Measurements from ENCODE around the gene GHSR.
"Not testable (repeated sequence)": the region's sequence is repeated elsewhere in the genome, so short reads cannot be mapped to it uniquely, and the experiment has no call there.

GHSR gene, protein sequence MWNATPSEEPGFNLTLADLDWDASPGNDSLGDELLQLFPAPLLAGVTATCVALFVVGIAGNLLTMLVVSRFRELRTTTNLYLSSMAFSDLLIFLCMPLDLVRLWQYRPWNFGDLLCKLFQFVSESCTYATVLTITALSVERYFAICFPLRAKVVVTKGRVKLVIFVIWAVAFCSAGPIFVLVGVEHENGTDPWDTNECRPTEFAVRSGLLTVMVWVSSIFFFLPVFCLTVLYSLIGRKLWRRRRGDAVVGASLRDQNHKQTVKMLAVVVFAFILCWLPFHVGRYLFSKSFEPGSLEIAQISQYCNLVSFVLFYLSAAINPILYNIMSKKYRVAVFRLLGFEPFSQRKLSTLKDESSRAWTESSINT

DNA sequence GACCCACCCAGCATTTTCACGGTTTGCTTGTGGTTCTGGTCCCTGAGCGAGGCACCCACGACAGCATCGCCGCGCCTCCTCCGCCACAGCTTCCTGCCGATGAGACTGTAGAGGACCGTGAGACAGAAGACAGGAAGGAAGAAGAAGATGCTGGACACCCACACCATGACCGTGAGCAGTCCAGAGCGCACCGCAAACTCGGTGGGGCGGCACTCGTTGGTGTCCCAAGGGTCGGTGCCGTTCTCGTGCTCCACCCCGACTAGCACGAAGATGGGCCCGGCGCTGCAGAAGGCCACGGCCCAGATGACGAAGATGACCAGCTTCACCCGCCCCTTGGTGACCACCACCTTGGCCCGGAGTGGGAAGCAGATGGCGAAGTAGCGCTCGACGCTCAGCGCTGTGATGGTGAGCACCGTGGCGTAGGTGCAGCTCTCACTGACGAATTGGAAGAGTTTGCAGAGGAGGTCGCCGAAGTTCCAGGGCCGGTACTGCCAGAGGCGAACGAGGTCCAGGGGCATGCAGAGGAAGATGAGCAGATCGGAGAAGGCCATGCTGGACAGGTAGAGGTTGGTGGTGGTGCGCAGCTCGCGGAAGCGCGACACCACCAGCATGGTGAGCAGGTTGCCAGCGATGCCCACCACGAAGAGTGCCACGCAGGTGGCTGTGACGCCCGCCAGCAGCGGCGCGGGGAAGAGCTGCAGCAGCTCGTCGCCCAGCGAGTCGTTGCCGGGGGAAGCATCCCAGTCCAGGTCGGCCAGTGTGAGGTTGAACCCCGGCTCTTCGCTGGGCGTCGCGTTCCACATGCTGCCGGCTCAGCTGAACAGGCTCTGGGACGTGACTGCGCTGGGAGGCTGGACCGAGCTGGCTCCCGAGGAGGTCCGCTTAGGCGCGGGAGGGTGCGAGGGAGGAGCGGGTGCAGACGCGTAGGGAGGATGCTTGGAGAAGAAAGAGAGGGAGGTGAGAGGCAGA lies at the start of gene GHSR:
Gene GHSR (minus strand): TSS at position 846 of the 969 bp plus-strand sequence. CDS start 43 bp downstream, at position 803.
- no peak for TF ChIP-seq ZNF384 (IDR thresholded peaks at IDR 0.05)
- TF ChIP-seq SP1 (IDR thresholded peaks at IDR 0.05): no peak
- TF ChIP-seq L3MBTL2 (conservative IDR thresholded peaks at IDR 0.05): no peak
- TF ChIP-seq FOXA1 (IDR thresholded peaks at IDR 0.05): no peak
- no peak for TF ChIP-seq ARNT (IDR thresholded peaks at IDR 0.05)
- TF ChIP-seq FOXM1 (IDR thresholded peaks at IDR 0.05; ENCODE audit: borderline replicate concordance): no peak
- TF ChIP-seq LEF1 (IDR thresholded peaks at IDR 0.05; ENCODE audit: borderline replicate concordance): no peak
- TF ChIP-seq BHLHE40 (IDR thresholded peaks at IDR 0.05; ENCODE audit: borderline replicate concordance): no peak
- TF ChIP-seq TARDBP (IDR thresholded peaks at IDR 0.05): no peak
- TF ChIP-seq FOXK2 (IDR thresholded peaks at IDR 0.05): no peak
- TF ChIP-seq, protein P1, sequence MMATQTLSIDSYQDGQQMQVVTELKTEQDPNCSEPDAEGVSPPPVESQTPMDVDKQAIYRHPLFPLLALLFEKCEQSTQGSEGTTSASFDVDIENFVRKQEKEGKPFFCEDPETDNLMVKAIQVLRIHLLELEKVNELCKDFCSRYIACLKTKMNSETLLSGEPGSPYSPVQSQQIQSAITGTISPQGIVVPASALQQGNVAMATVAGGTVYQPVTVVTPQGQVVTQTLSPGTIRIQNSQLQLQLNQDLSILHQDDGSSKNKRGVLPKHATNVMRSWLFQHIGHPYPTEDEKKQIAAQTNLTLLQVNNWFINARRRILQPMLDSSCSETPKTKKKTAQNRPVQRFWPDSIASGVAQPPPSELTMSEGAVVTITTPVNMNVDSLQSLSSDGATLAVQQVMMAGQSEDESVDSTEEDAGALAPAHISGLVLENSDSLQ (IDR thresholded peaks at IDR 0.05): no peak

DNA sequence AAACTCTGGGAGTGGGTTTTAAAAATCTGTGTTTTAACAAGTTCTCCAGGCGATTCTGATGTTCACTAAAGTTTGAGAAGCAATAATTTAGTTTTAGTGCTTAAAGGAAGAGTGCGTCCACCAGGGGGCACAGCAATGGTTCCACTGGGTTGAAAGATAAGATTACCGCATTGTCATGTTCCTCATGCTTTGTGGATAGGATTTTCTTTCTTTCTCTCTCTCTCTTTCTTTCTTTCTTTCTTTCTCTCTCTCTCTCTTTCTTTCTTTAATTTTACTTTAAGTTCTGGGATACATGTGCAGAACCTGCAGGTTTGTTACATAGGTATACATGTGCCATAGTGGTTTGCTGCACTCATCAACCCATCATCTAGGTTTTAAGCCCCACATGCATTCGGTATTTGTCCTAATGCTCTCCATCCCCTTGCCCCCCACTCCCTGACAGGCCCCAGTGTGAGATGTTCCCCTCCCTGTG lies 42.0 kb upstream of the GHSR start:
- peak; percentile 58 for DNase-seq (ENCODE audit: extremely low spot score)
- CTCF ChIA-PET, POLR2A ChIA-PET: not testable (repeated sequence)

More for the DNA sequence above, at the start of gene GHSR:
- no peak for DNase-seq (ENCODE audit: extremely low spot score)
- CTCF ChIA-PET: no interaction called here
- POLR2A ChIA-PET: no interaction called here

DNA sequence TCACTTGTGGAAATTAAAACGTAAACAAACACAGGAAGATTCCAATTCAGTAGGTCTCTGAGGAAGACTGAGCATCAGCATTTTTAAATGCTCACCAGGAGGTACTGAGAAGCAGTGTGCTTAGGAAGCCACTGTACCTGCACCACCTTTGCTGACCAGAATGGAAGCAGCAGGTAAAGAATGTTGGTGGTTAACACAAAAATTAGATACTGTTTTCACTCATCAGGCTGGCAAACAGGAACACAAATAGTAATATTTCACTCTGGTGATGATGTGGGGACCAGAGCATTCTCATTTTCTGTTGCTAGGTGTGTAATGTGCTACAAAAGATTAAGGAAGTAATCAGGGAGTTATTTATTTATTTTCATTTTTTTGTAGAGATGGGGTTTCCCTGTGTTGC lies 29.9 kb upstream of the GHSR start:
- POLR2A ChIA-PET: no interaction called here
- DNase-seq (ENCODE audit: extremely low spot score): no peak
- CTCF ChIA-PET: interaction anchor here (2.3 kb wide), 1 partner anchor 17 kb away, joined by 13 read pairs; no protein-coding TSS in a partner anchor

DNA sequence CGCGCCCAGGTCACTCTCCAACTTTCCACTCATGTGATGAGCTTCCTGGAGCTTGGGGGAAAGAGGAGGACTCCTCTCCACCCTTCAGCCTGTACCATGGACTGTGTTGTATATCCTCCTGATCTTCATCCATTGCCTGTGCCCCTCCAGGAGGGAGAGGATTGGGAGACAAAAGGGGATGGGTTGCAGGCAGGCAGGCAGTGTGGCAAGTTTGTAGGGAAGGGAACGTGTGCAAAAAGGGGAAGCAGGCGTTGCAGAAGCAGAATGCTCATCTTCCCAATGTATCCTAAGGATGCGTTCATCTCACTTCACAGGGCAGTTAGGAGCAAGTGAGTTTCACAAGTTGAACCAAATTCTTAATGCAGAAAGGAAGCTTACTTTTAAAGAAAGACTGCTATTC lies 28.1 kb upstream of the GHSR start:
- no peak for DNase-seq (ENCODE audit: extremely low spot score)
- TF ChIP-seq ARNT (IDR thresholded peaks at IDR 0.05): no peak
- TF ChIP-seq HDGF (IDR thresholded peaks at IDR 0.05; ENCODE audit: borderline replicate concordance): no peak
- TF ChIP-seq LEF1 (IDR thresholded peaks at IDR 0.05; ENCODE audit: borderline replicate concordance): no peak
- no peak for TF ChIP-seq ZNF384 (IDR thresholded peaks at IDR 0.05)
- no peak for TF ChIP-seq SP1 (IDR thresholded peaks at IDR 0.05)
- TF ChIP-seq L3MBTL2 (conservative IDR thresholded peaks at IDR 0.05): no peak
- no peak for TF ChIP-seq FOXM1 (IDR thresholded peaks at IDR 0.05; ENCODE audit: borderline replicate concordance)
- TF ChIP-seq CTBP1 (IDR thresholded peaks at IDR 0.05; ENCODE audit: borderline replicate concordance): no peak
- no peak for TF ChIP-seq TARDBP (IDR thresholded peaks at IDR 0.05)
- POLR2A ChIA-PET: no interaction called here
- CTCF ChIA-PET: interaction anchor here (0.9 to 2.3 kb wide), 3 partner anchors 9 to 144 kb away, joined by 3 to 13 read pairs (median 9); no protein-coding TSS in a partner anchor

More for the DNA sequence above, 29.9 kb upstream of the GHSR start:
- no peak for TF ChIP-seq NFRKB (IDR thresholded peaks at IDR 0.05)
- no peak for TF ChIP-seq ELF4 (IDR thresholded peaks at IDR 0.05)
- no peak for TF ChIP-seq LEF1 (IDR thresholded peaks at IDR 0.05; ENCODE audit: borderline replicate concordance)
- no peak for TF ChIP-seq SUZ12 (IDR thresholded peaks at IDR 0.05)
- no peak for TF ChIP-seq L3MBTL2 (conservative IDR thresholded peaks at IDR 0.05)

DNA sequence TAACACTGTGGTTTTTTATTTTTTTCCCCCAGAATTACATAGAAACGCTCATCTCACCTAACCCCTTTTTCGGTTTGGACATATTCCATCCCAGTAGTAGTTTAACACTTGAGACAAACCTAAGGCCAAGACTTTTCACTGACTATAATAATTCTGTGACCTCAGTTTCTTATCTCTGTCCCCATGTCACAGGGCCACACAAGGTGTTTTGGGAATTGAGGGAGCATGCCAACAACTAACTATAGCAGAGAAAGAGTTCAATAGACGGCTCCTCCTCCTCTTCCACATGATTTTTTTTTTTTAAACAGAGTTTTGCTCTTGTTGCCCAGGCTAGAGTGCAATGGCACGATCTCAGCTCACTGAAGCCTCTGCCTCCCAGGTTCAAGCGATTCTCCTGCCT lies 27.4 kb upstream of the GHSR start:
- TF ChIP-seq TARDBP (IDR thresholded peaks at IDR 0.05) (no peak), BHLHE40 (IDR thresholded peaks at IDR 0.05; ENCODE audit: borderline replicate concordance) (no peak), HDGF (IDR thresholded peaks at IDR 0.05; ENCODE audit: borderline replicate concordance) (no peak), FOXM1 (IDR thresholded peaks at IDR 0.05; ENCODE audit: borderline replicate concordance) (no peak), FOXA1 (IDR thresholded peaks at IDR 0.05) (no peak), L3MBTL2 (conservative IDR thresholded peaks at IDR 0.05) (no peak), SUZ12 (IDR thresholded peaks at IDR 0.05) (no peak)
- TF ChIP-seq, protein P1 (IDR thresholded peaks at IDR 0.05): no peak
- ChIA-PET CTCF (no interaction called here), POLR2A (no interaction called here)

DNA sequence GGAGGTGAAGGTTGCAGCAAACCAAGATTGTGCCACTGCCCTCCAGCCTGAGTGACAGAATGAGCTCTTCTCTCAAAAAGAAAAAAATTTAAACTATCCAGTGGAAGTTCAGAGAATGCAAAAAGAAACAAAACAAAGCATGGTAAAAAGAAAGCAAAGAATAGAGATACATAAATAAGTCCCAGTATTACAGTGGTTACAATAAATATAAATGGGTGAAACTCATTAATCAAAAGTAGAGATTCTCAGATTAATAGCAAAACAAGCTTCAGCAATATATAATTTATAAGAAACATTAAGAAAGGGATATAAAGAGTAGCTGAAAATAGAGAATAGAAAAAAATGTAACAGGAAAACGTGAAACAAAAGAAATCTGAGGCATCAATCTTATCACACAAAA lies 23.6 kb upstream of the GHSR start:
- TF ChIP-seq TARDBP (IDR thresholded peaks at IDR 0.05): no peak
- no peak for TF ChIP-seq HDGF (IDR thresholded peaks at IDR 0.05; ENCODE audit: borderline replicate concordance)
- no peak for TF ChIP-seq ZNF384 (IDR thresholded peaks at IDR 0.05)
- TF ChIP-seq, protein P1 (IDR thresholded peaks at IDR 0.05): no peak
- no peak for TF ChIP-seq BHLHE40 (IDR thresholded peaks at IDR 0.05; ENCODE audit: borderline replicate concordance)
- TF ChIP-seq CTBP1 (IDR thresholded peaks at IDR 0.05; ENCODE audit: borderline replicate concordance): no peak
- no peak for TF ChIP-seq L3MBTL2 (conservative IDR thresholded peaks at IDR 0.05)
- no peak for TF ChIP-seq FOXA1 (IDR thresholded peaks at IDR 0.05)
- no peak for TF ChIP-seq FOXK2 (IDR thresholded peaks at IDR 0.05)
- TF ChIP-seq ELF4 (IDR thresholded peaks at IDR 0.05): no peak
- TF ChIP-seq ARNT (IDR thresholded peaks at IDR 0.05): no peak
- TF ChIP-seq NFRKB (IDR thresholded peaks at IDR 0.05): no peak
- no peak for TF ChIP-seq SUZ12 (IDR thresholded peaks at IDR 0.05)
- TF ChIP-seq LEF1 (IDR thresholded peaks at IDR 0.05; ENCODE audit: borderline replicate concordance): no peak
- no peak for TF ChIP-seq SP1 (IDR thresholded peaks at IDR 0.05)
- TF ChIP-seq FOXM1 (IDR thresholded peaks at IDR 0.05; ENCODE audit: borderline replicate concordance): no peak
- ChIA-PET POLR2A (interaction anchor here (0.6 kb wide), 1 partner anchor 249 kb away, joined by 4 read pairs; no protein-coding TSS in a partner anchor), CTCF (interaction anchor here (0.5 kb wide), 1 partner anchor 41 kb away, joined by 5 read pairs; no protein-coding TSS in a partner anchor)
- DNase-seq (ENCODE audit: extremely low spot score): no peak

More for the DNA sequence above, 27.4 kb upstream of the GHSR start:
- no peak for DNase-seq (ENCODE audit: extremely low spot score)
